ENCODE measurements around the gene MXD3.

The MXD3 gene

GRCh38 chr5:177357146-177357458 lies 45.4 kb upstream of the MXD3 start:
- TF ChIP-seq FOXP2 (optimal IDR thresholded peaks at IDR 0.05; ENCODE audit: borderline replicate concordance, extremely low read depth, extremely low read length, insufficient read depth) (no peak), TAF1 (IDR thresholded peaks at IDR 0.05; ENCODE audit: borderline replicate concordance, insufficient read depth, low read length) (no peak), REST (IDR thresholded peaks at IDR 0.05; ENCODE audit: insufficient read depth in 1 of 2, low read depth in 2 of 2, low read length in 2 of 2) (no peak), POLR2AphosphoS5 (IDR thresholded peaks at IDR 0.05; ENCODE audit: low read depth, low read length) (no peak), SIN3A (IDR thresholded peaks at IDR 0.05; ENCODE audit: borderline replicate concordance, insufficient read depth, low read length) (no peak)

- no peak for TF ChIP-seq FOXP2 (optimal IDR thresholded peaks at IDR 0.05; ENCODE audit: borderline replicate concordance, extremely low read depth, extremely low read length, insufficient read depth)
- no peak for TF ChIP-seq REST (IDR thresholded peaks at IDR 0.05; ENCODE audit: insufficient read depth in 1 of 2, low read depth in 2 of 2, low read length in 2 of 2)
- no peak for TF ChIP-seq SIN3A (IDR thresholded peaks at IDR 0.05; ENCODE audit: borderline replicate concordance, insufficient read depth, low read length)
Observed at GRCh38 chr5:177356746-177357145, 45.0 kb upstream of the MXD3 start.

GRCh38 chr5:177355868-177356168 lies 44.1 kb upstream of the MXD3 start:
- TF ChIP-seq SIN3A (IDR thresholded peaks at IDR 0.05; ENCODE audit: borderline replicate concordance, insufficient read depth, low read length) (no peak), TAF1 (IDR thresholded peaks at IDR 0.05; ENCODE audit: borderline replicate concordance, insufficient read depth, low read length) (no peak), POLR2AphosphoS5 (IDR thresholded peaks at IDR 0.05; ENCODE audit: low read depth, low read length) (no peak), FOXP2 (optimal IDR thresholded peaks at IDR 0.05; ENCODE audit: borderline replicate concordance, extremely low read depth, extremely low read length, insufficient read depth) (no peak), REST (IDR thresholded peaks at IDR 0.05; ENCODE audit: insufficient read depth in 1 of 2, low read depth in 2 of 2, low read length in 2 of 2) (no peak)

GRCh38 chr5:177355162-177355867 lies 43.6 kb upstream of the MXD3 start:
- TF ChIP-seq TAF1 (IDR thresholded peaks at IDR 0.05; ENCODE audit: borderline replicate concordance, insufficient read depth, low read length) (no peak), POLR2AphosphoS5 (IDR thresholded peaks at IDR 0.05; ENCODE audit: low read depth, low read length) (no peak), REST (IDR thresholded peaks at IDR 0.05; ENCODE audit: insufficient read depth in 1 of 2, low read depth in 2 of 2, low read length in 2 of 2) (no peak), FOXP2 (optimal IDR thresholded peaks at IDR 0.05; ENCODE audit: borderline replicate concordance, extremely low read depth, extremely low read length, insufficient read depth) (no peak), SIN3A (IDR thresholded peaks at IDR 0.05; ENCODE audit: borderline replicate concordance, insufficient read depth, low read length) (no peak)

GRCh38 chr5:177354711-177355110 lies 43.0 kb upstream of the MXD3 start:
- TF ChIP-seq POLR2AphosphoS5 (IDR thresholded peaks at IDR 0.05; ENCODE audit: low read depth, low read length) (no peak), FOXP2 (optimal IDR thresholded peaks at IDR 0.05; ENCODE audit: borderline replicate concordance, extremely low read depth, extremely low read length, insufficient read depth) (no peak), TAF1 (IDR thresholded peaks at IDR 0.05; ENCODE audit: borderline replicate concordance, insufficient read depth, low read length) (no peak), REST (IDR thresholded peaks at IDR 0.05; ENCODE audit: insufficient read depth in 1 of 2, low read depth in 2 of 2, low read length in 2 of 2) (no peak), SIN3A (IDR thresholded peaks at IDR 0.05; ENCODE audit: borderline replicate concordance, insufficient read depth, low read length) (no peak)

Measured in PFSK-1 (cell line).